Transverse colon (tissue), 4 donors: ENCODE data around the gene AKIRIN2. TPM values are rescaled to one million over a fixed set of nuclear protein-coding genes. Genes with fewer than 3 reads are reported as not detected.

ENCODE experiments used
- DNase-seq: peaks from one replicate; pipeline ENCODE4 v3.0.0-alpha.2; 2019
- H3K27ac ChIP-seq, 4 donors: fragments of 200-600 bp; sonication (generic); 2 replicates each; pipeline ENCODE4 v1.5.1; 2016 to 2018; ENCODE audit warnings: inconsistent platforms in 4 of 4
- H3K27me3 ChIP-seq: fragments of 200-600 bp; sonication (generic); 2 replicates; pipeline ENCODE4 v1.5.1; 2017; ENCODE audit warnings: inconsistent platforms
- H3K36me3 ChIP-seq, 4 donors: fragments of 200-600 bp; sonication (generic); 2 replicates each; pipeline ENCODE4 v1.5.1; 2017 to 2019; ENCODE audit warnings: inconsistent platforms in 4 of 4
- H3K4me1 ChIP-seq, 4 donors: fragments of 200-600 bp; sonication (generic); 2 replicates each; pipeline ENCODE4 v1.5.1; 2017 to 2020; ENCODE audit warnings: inconsistent platforms in 4 of 4
- H3K4me3 ChIP-seq, 4 donors: fragments of 200-600 bp; sonication (generic); 1 replicate in 1 of 4; 2 replicates in 3 of 4; pipeline versions ENCODE4 v1.5.1 to v1.6.1; 2017 to 2019; ENCODE audit warnings: inconsistent platforms in 4 of 4
- H3K9me3 ChIP-seq, 2 donors: fragments of 200-600 bp; sonication (generic); 2 replicates each; pipeline ENCODE4 v1.5.1; 2017 to 2019; ENCODE audit warnings: inconsistent platforms in 2 of 2
- CTCF ChIP-seq, 5 experiments: fragments of 200-600 bp in 3 of 5; fragments of 450-650 bp in 2 of 5; sonication (generic) in 3 of 5; IDR thresholded peaks; 1 replicate in 2 of 5; 2 replicates in 3 of 5; pipeline ENCODE4 v1.5.1; 2016 to 2017; ENCODE audit warnings: antibody characterized with exemption in 5 of 5, inconsistent platforms in 3 of 5, mild to moderate bottlenecking in 2 of 5, moderate library complexity in 1 of 5
- EP300 ChIP-seq: sonication (generic); formaldehyde crosslinking; IDR thresholded peaks from one replicate; pipeline ENCODE4 v1.6.1; 2017; ENCODE audit warnings: antibody characterized with exemption, low read depth
- POLR2A ChIP-seq: fragments of 450-650 bp; IDR thresholded peaks from one replicate; pipeline ENCODE4 v1.6.1; 2016; ENCODE audit warnings: antibody characterized with exemption, mild to moderate bottlenecking, moderate library complexity
- POLR2AphosphoS5 ChIP-seq, 3 donors: sonication (generic); formaldehyde crosslinking; IDR thresholded peaks; one replicate each; pipeline ENCODE4 v1.6.1; 2016; ENCODE audit warnings: antibody characterized with exemption in 3 of 3
- WGBS, 2 donors: methylation state at CpG; one replicate each; pipeline ENCODE4 v1.1.5; 2018; ENCODE audit warnings: low coverage in 1 of 2; 5-methylcytosine and 5-hydroxymethylcytosine counted together
- in situ Hi-C, 4 donors: fragments of 200-750 bp; cut with MboI; loops; one replicate each; pipeline versions ENCODE4 v1.15.0 to v1.15.1; 2017; ENCODE audit warnings: low sequenced_read_pairs in 3 of 4, low pct_ligation_motif_present in 1 of 4, low pct_unique_long_range_greater_than_20kb in 1 of 4
- intact Hi-C: fragments of 100-400 bp; cut with DNase I; formaldehyde crosslinking; loops from one replicate; pipeline ENCODE4 v1.15.1; 2023; ENCODE audit warnings: low total_unique reads
- total RNA-seq, 4 donors: library from RNA; depleted of rRNA; stranded (reverse); fragments of >200 nt; gene quantifications; one replicate each; pipeline ENCODE4 v1.1.0, GENCODE V29; 2016

The AKIRIN2 gene
- total RNA-seq, 4 donors from 2014 or later, result 16.3 to 44.9 (median 20.7) TPM

- peaks cover 0 to 18% (median 3%) of the 10 kb centered on the region in 4 donors for H3K36me3 ChIP-seq
These were observed 33.0 kb downstream of the AKIRIN2 start for GRCh38 chr6:87669051-87669450.

GRCh38 chr6:87668013-87668412 lies 34.0 kb downstream of the AKIRIN2 start:
- intact Hi-C loops (no loop called here), in situ Hi-C loops (no loop called here)
- 84 to 100% methylated on average over 1 to 2 of the region's 2 CpGs for WGBS, 2 donors
- no peak for DNase-seq
- Histone ChIP-seq H3K4me1 (no peaks in the 10 kb centered on the region), H3K27ac (no peak overlapping the region), H3K9me3 (no peaks in the 10 kb centered on the region), H3K36me3 (peaks cover 0 to 18% (median 3%) of the 10 kb centered on the region in 4 donors), H3K27me3 (no peaks in the 10 kb centered on the region), H3K4me3 (no peak overlapping the region)
- TF ChIP-seq POLR2A, result no peak
- no peak for TF ChIP-seq EP300
- no peak for TF ChIP-seq POLR2AphosphoS5 (IDR thresholded peaks at IDR 0.05)
- TF ChIP-seq CTCF (IDR thresholded peaks at IDR 0.05), result no peak

More at GRCh38 chr6:87669051-87669450, 33.0 kb downstream of the AKIRIN2 start:
- H3K27ac ChIP-seq, result no peak overlapping the region
- no peak overlapping the region for H3K4me3 ChIP-seq
- no peaks in the 10 kb centered on the region for H3K4me1 ChIP-seq
- no peaks in the 10 kb centered on the region for H3K9me3 ChIP-seq
- intact Hi-C loops, result no loop called here
- 52 to 72% methylated on average over 3 of the region's 3 CpGs for WGBS, 2 donors
- no peaks in the 10 kb centered on the region for H3K27me3 ChIP-seq
- in situ Hi-C loops, result no loop called here
- no peak for DNase-seq
- TF ChIP-seq POLR2A, result no peak
- TF ChIP-seq POLR2AphosphoS5 (IDR thresholded peaks at IDR 0.05), result no peak
- TF ChIP-seq EP300, result no peak
- no peak for TF ChIP-seq CTCF (IDR thresholded peaks at IDR 0.05)

GRCh38 chr6:87667032-87667431 lies 35.0 kb downstream of the AKIRIN2 start:
- Histone ChIP-seq H3K4me3 (no peak overlapping the region), H3K27ac (no peak overlapping the region), H3K9me3 (no peaks in the 10 kb centered on the region), H3K27me3 (no peaks in the 10 kb centered on the region), H3K36me3 (peaks cover 0 to 11% (median 0%) of the 10 kb centered on the region in 4 donors), H3K4me1 (no peaks in the 10 kb centered on the region)
- DNase-seq, result no peak
- intact Hi-C loops, result no loop called here
- in situ Hi-C loops, result no loop called here
- TF ChIP-seq CTCF (IDR thresholded peaks at IDR 0.05), result no peak
- TF ChIP-seq EP300, result no peak
- TF ChIP-seq POLR2AphosphoS5 (IDR thresholded peaks at IDR 0.05), result no peak
- no peak for TF ChIP-seq POLR2A

- peaks cover 0 to 5% (median 0%) of the 10 kb centered on the region in 4 donors for H3K36me3 ChIP-seq
- in situ Hi-C loops, result no loop called here
- no peak overlapping the region for H3K27ac ChIP-seq
- no peak for DNase-seq
- H3K9me3 ChIP-seq, result no peaks in the 10 kb centered on the region
- no peaks in the 10 kb centered on the region for H3K27me3 ChIP-seq
- H3K4me3 ChIP-seq, result no peak overlapping the region
- no peaks in the 10 kb centered on the region for H3K4me1 ChIP-seq
- TF ChIP-seq POLR2A (no peak), POLR2AphosphoS5 (IDR thresholded peaks at IDR 0.05) (no peak), EP300 (no peak), CTCF (IDR thresholded peaks at IDR 0.05) (no peak)
- intact Hi-C loops, result no loop called here
These were observed 37.0 kb downstream of the AKIRIN2 start for GRCh38 chr6:87664921-87665485.
